HepG2 (cell line): ENCODE data around the gene NADK2.

Source experiments
- MAX ChIP-seq: IDR thresholded peaks from 2 replicates; pipeline ENCODE4 v1.6.1; 2012; ENCODE audit warnings: inconsistent platforms
- POLR2A ChIP-seq, 2 experiments: IDR thresholded peaks; 2 replicates each; pipeline ENCODE4 v1.6.1; 2011; ENCODE audit warnings: low read depth in 2 of 2, low read length in 2 of 2, mild to moderate bottlenecking in 1 of 2, moderate library complexity in 1 of 2; ENCODE audit not compliant: insufficient read depth in 1 of 2
- RCOR2 ChIP-seq: IDR thresholded peaks from 2 replicates; pipeline ENCODE4 v1.6.1; 2016; ENCODE audit warnings: missing biosample characterization, missing genetic modification reagents
- RFX1 ChIP-seq: fragments of 450-650 bp; IDR thresholded peaks from 2 replicates; pipeline ENCODE4 v1.6.1; 2017

GRCh38 chr5:36161361-36161760 lies 80.4 kb downstream of the NADK2 start:
- TF ChIP-seq MAX = no peak
- no peak for TF ChIP-seq RFX1
- TF ChIP-seq RCOR2 (CRISPR knock-in tag) = no peak
- no peak for TF ChIP-seq POLR2A (IDR thresholded peaks at IDR 0.05; ENCODE audit: insufficient read depth in 1 of 2, low read depth in 2 of 2, low read length in 2 of 2)
